Measurements from ENCODE around the gene TKT. TPM values are rescaled to one million over a fixed set of nuclear protein-coding genes. Genes with fewer than 3 reads are reported as not detected.

TKT gene
- total RNA-seq, 1 experiment from 2014 or later, result 278 TPM

- H3K4me3 ChIP-seq, result no peak overlapping the region
- no peak overlapping the region for H3K27ac ChIP-seq
- H3K27me3 ChIP-seq (replicated peaks), result no peaks in the 10 kb centered on the region
- no peak for DNase-seq (ENCODE audit: low read depth in 1 of 2, low spot score in 2 of 2)
- H3K36me3 ChIP-seq, result peaks cover 40% of the 10 kb centered on the region
- no peaks in the 10 kb centered on the region for H3K9me3 ChIP-seq (replicated peaks)
- H3K4me1 ChIP-seq (replicated peaks), result no peaks in the 10 kb centered on the region
These were observed 34.0 kb downstream of the TKT start for GRCh38 chr3:53221827-53222182.

GRCh38 chr3:53221345-53221744, 34.5 kb downstream of the TKT start:
- Histone ChIP-seq H3K4me1 (replicated peaks) (no peaks in the 10 kb centered on the region), H3K27ac (no peak overlapping the region), H3K4me3 (no peak overlapping the region), H3K36me3 (peaks cover 35% of the 10 kb centered on the region), H3K9me3 (replicated peaks) (no peaks in the 10 kb centered on the region), H3K27me3 (replicated peaks) (no peaks in the 10 kb centered on the region)
- DNase-seq (ENCODE audit: low read depth in 1 of 2, low spot score in 2 of 2), result no peak

GRCh38 chr3:53219895-53220483, 35.8 kb downstream of the TKT start:
- Histone ChIP-seq H3K4me3 (no peak overlapping the region), H3K9me3 (replicated peaks) (no peaks in the 10 kb centered on the region), H3K27ac (no peak overlapping the region), H3K27me3 (replicated peaks) (no peaks in the 10 kb centered on the region), H3K4me1 (replicated peaks) (no peaks in the 10 kb centered on the region), H3K36me3 (peaks cover 22% of the 10 kb centered on the region)
- peak; percentile 50 to 79 for DNase-seq (ENCODE audit: low read depth in 1 of 2, low spot score in 2 of 2)

GRCh38 chr3:53218131-53218530, 37.7 kb downstream of the TKT start:
- H3K36me3 ChIP-seq, result peaks cover 3% of the 10 kb centered on the region
- no peaks in the 10 kb centered on the region for H3K4me1 ChIP-seq (replicated peaks)
- no peaks in the 10 kb centered on the region for H3K27me3 ChIP-seq (replicated peaks)

GRCh38 chr3:53217175-53217574, 38.6 kb downstream of the TKT start:
- H3K9me3 ChIP-seq (replicated peaks), result no peaks in the 10 kb centered on the region
- DNase-seq (ENCODE audit: low read depth in 1 of 2, low spot score in 2 of 2), result no peak

More at GRCh38 chr3:53218131-53218530, 37.7 kb downstream of the TKT start:
- no peak for DNase-seq (ENCODE audit: low read depth in 1 of 2, low spot score in 2 of 2)
- Histone ChIP-seq H3K9me3 (replicated peaks) (no peaks in the 10 kb centered on the region), H3K27ac (no peak overlapping the region), H3K4me3 (no peak overlapping the region)

GRCh38 chr3:53216723-53217122, 39.1 kb downstream of the TKT start:
- no peak for DNase-seq (ENCODE audit: low read depth in 1 of 2, low spot score in 2 of 2)
- no peaks in the 10 kb centered on the region for H3K36me3 ChIP-seq

More at GRCh38 chr3:53217175-53217574, 38.6 kb downstream of the TKT start:
- Histone ChIP-seq H3K27me3 (replicated peaks) (no peaks in the 10 kb centered on the region), H3K27ac (no peak overlapping the region), H3K4me1 (replicated peaks) (no peaks in the 10 kb centered on the region), H3K4me3 (no peak overlapping the region), H3K36me3 (no peaks in the 10 kb centered on the region)

GRCh38 chr3:53215816-53216215, 40.0 kb downstream of the TKT start:
- Histone ChIP-seq H3K36me3 (no peaks in the 10 kb centered on the region), H3K4me1 (replicated peaks) (no peaks in the 10 kb centered on the region), H3K27me3 (replicated peaks) (no peaks in the 10 kb centered on the region), H3K9me3 (replicated peaks) (no peaks in the 10 kb centered on the region), H3K27ac (no peak overlapping the region), H3K4me3 (no peak overlapping the region)
- DNase-seq (ENCODE audit: low read depth in 1 of 2, low spot score in 2 of 2), result no peak

More at GRCh38 chr3:53216723-53217122, 39.1 kb downstream of the TKT start:
- no peaks in the 10 kb centered on the region for H3K9me3 ChIP-seq (replicated peaks)
- no peak overlapping the region for H3K4me3 ChIP-seq
- no peaks in the 10 kb centered on the region for H3K4me1 ChIP-seq (replicated peaks)
- no peaks in the 10 kb centered on the region for H3K27me3 ChIP-seq (replicated peaks)
- no peak overlapping the region for H3K27ac ChIP-seq

GRCh38 chr3:53213276-53213675, 42.5 kb downstream of the TKT start:
- Histone ChIP-seq H3K4me3 (no peak overlapping the region), H3K9me3 (replicated peaks) (no peaks in the 10 kb centered on the region), H3K4me1 (replicated peaks) (no peaks in the 10 kb centered on the region), H3K27ac (no peak overlapping the region), H3K27me3 (replicated peaks) (no peaks in the 10 kb centered on the region), H3K36me3 (no peaks in the 10 kb centered on the region)
- DNase-seq (ENCODE audit: low read depth in 1 of 2, low spot score in 2 of 2), result no peak

- no peak for DNase-seq (ENCODE audit: low read depth in 1 of 2, low spot score in 2 of 2)
These were observed 43.8 kb downstream of the TKT start for GRCh38 chr3:53211706-53212702.

GRCh38 chr3:53202331-53203015, 53.3 kb downstream of the TKT start:
- DNase-seq (ENCODE audit: low read depth in 1 of 2, low spot score in 2 of 2), result no peak
- no peaks in the 10 kb centered on the region for H3K36me3 ChIP-seq
- no peak overlapping the region for H3K4me3 ChIP-seq
- no peaks in the 10 kb centered on the region for H3K9me3 ChIP-seq (replicated peaks)
- no peaks in the 10 kb centered on the region for H3K4me1 ChIP-seq (replicated peaks)
- no peak overlapping the region for H3K27ac ChIP-seq
- H3K27me3 ChIP-seq (replicated peaks), result no peaks in the 10 kb centered on the region

More at GRCh38 chr3:53211706-53212702, 43.8 kb downstream of the TKT start:
- Histone ChIP-seq H3K4me1 (replicated peaks) (no peaks in the 10 kb centered on the region), H3K9me3 (replicated peaks) (no peaks in the 10 kb centered on the region), H3K4me3 (no peak overlapping the region), H3K27ac (no peak overlapping the region), H3K36me3 (no peaks in the 10 kb centered on the region), H3K27me3 (replicated peaks) (no peaks in the 10 kb centered on the region)

- H3K4me1 ChIP-seq (replicated peaks), result peaks cover 1% of the 10 kb centered on the region
- no peaks in the 10 kb centered on the region for H3K27me3 ChIP-seq (replicated peaks)
- H3K9me3 ChIP-seq (replicated peaks), result no peaks in the 10 kb centered on the region
- H3K27ac ChIP-seq, result no peak overlapping the region
- H3K4me3 ChIP-seq, result no peak overlapping the region
- DNase-seq (ENCODE audit: low read depth in 1 of 2, low spot score in 2 of 2), result no peak
- H3K36me3 ChIP-seq, result no peaks in the 10 kb centered on the region
These were observed 55.0 kb downstream of the TKT start for GRCh38 chr3:53200501-53201498.

- no peak overlapping the region for H3K4me3 ChIP-seq
- peaks cover 4% of the 10 kb centered on the region for H3K4me1 ChIP-seq (replicated peaks)
- no peak overlapping the region for H3K27ac ChIP-seq
- no peaks in the 10 kb centered on the region for H3K36me3 ChIP-seq
- no peaks in the 10 kb centered on the region for H3K27me3 ChIP-seq (replicated peaks)
- H3K9me3 ChIP-seq (replicated peaks), result no peaks in the 10 kb centered on the region
- DNase-seq (ENCODE audit: low read depth in 1 of 2, low spot score in 2 of 2), result no peak
These were observed 56.0 kb downstream of the TKT start for GRCh38 chr3:53199834-53200233.

- H3K4me1 ChIP-seq (replicated peaks), result peaks cover 4% of the 10 kb centered on the region
- no peak overlapping the region for H3K27ac ChIP-seq
- H3K27me3 ChIP-seq (replicated peaks), result no peaks in the 10 kb centered on the region
- no peak overlapping the region for H3K4me3 ChIP-seq
- DNase-seq (ENCODE audit: low read depth in 1 of 2, low spot score in 2 of 2), result no peak
- H3K36me3 ChIP-seq, result no peaks in the 10 kb centered on the region
- H3K9me3 ChIP-seq (replicated peaks), result no peaks in the 10 kb centered on the region
These were observed 56.8 kb downstream of the TKT start for GRCh38 chr3:53198996-53199395.

Data from SJSA1 (cell line).